IMR-90 (cell line): ENCODE data around the gene SYVN1.

Experiments used
- BHLHE40 ChIP-seq: fragments of 150-350 bp; IDR thresholded peaks from 2 replicates; pipeline ENCODE4 v1.6.1; 2016; ENCODE audit warnings: mild to moderate bottlenecking, low read depth, low read length
- CHD1 ChIP-seq: IDR thresholded peaks from 2 replicates; pipeline ENCODE4 v1.6.1; 2012; ENCODE audit warnings: low read depth, low read length, improper control_type of control experiment
- CTCF ChIP-seq: conservative IDR thresholded peaks from 2 replicates; pipeline ENCODE4 v1.5.1; 2012; ENCODE audit warnings: mild to moderate bottlenecking, low read depth, low read length, improper control_type of control experiment
- FOS ChIP-seq: fragments of 150-350 bp; IDR thresholded peaks from 2 replicates; pipeline ENCODE4 v1.6.1; 2016; ENCODE audit warnings: low read depth, low read length
- MAFK ChIP-seq: IDR thresholded peaks from 2 replicates; pipeline ENCODE4 v1.6.1; 2012; ENCODE audit warnings: low read depth, low read length, improper control_type of control experiment
- MAZ ChIP-seq: IDR thresholded peaks from 2 replicates; pipeline ENCODE4 v1.6.1; 2012; ENCODE audit warnings: low read depth, mild to moderate bottlenecking, low read length, improper control_type of control experiment, moderate library complexity, borderline replicate concordance
- MXI1 ChIP-seq: IDR thresholded peaks from 2 replicates; pipeline ENCODE4 v1.6.1; 2012; ENCODE audit warnings: low read depth, mild to moderate bottlenecking, low read length, moderate library complexity, borderline replicate concordance
- NFE2L2 ChIP-seq: fragments of 150-350 bp; IDR thresholded peaks from 2 replicates; pipeline ENCODE4 v1.6.1; 2016; ENCODE audit warnings: low read depth, mild to moderate bottlenecking, low read length
- POLR2A ChIP-seq: IDR thresholded peaks from 2 replicates; pipeline ENCODE4 v1.6.1; 2012; ENCODE audit warnings: mild to moderate bottlenecking, low read depth, low read length
- RAD21 ChIP-seq: IDR thresholded peaks from 2 replicates; pipeline ENCODE4 v1.6.1; 2012; ENCODE audit warnings: low read length, improper control_type of control experiment
- RCOR1 ChIP-seq: IDR thresholded peaks from 2 replicates; pipeline ENCODE4 v1.6.1; 2012; ENCODE audit warnings: mild to moderate bottlenecking, low read length, improper control_type of control experiment; ENCODE audit not compliant: insufficient replicate concordance
- SMC3 ChIP-seq: fragments of 150-350 bp; IDR thresholded peaks from 2 replicates; pipeline ENCODE4 v1.6.1; 2016; ENCODE audit warnings: low read depth, mild to moderate bottlenecking, antibody characterized with exemption, low read length, moderate library complexity
- USF2 ChIP-seq: fragments of 150-350 bp; IDR thresholded peaks from 2 replicates; pipeline ENCODE4 v1.6.1; 2017; ENCODE audit warnings: mild to moderate bottlenecking, antibody characterized with exemption, low read length, low read depth

- TF ChIP-seq NFE2L2 (no peak), FOS (no peak), POLR2A (peak; percentile 88; the same call in 1 of the 2 replicates), CTCF (no peak), BHLHE40 (peak; percentile 58), MAZ (0 out of 2 replicates have a peak, but pooled peaks have one; percentile 40), RCOR1 (no peak), USF2 (no peak), SMC3 (no peak), MXI1 (0 out of 2 replicates have a peak, but pooled peaks have one; percentile 70), RAD21 (no peak), MAFK (0 out of 2 replicates have a peak, but pooled peaks have one; percentile 8), CHD1 (peak; percentile 43; the same call in 1 of the 2 replicates)
Measured at GRCh38 chr11:65121865-65122696, 12.2 kb downstream of the SYVN1 start, which contains the start of the genes FAU and MRPL49.
